ENCODE measurements around the gene TBC1D9B. TPM values are rescaled to one million over a fixed set of nuclear protein-coding genes. Genes with fewer than 3 reads are reported as not detected.
"Not testable (repeated sequence)": the region's sequence is repeated elsewhere in the genome, so short reads cannot be mapped to it uniquely, and the experiment has no call there.

The TBC1D9B gene
- polyA plus RNA-seq, 3 donors, result 49.1 to 82.3 (median 80.3) TPM

DNA sequence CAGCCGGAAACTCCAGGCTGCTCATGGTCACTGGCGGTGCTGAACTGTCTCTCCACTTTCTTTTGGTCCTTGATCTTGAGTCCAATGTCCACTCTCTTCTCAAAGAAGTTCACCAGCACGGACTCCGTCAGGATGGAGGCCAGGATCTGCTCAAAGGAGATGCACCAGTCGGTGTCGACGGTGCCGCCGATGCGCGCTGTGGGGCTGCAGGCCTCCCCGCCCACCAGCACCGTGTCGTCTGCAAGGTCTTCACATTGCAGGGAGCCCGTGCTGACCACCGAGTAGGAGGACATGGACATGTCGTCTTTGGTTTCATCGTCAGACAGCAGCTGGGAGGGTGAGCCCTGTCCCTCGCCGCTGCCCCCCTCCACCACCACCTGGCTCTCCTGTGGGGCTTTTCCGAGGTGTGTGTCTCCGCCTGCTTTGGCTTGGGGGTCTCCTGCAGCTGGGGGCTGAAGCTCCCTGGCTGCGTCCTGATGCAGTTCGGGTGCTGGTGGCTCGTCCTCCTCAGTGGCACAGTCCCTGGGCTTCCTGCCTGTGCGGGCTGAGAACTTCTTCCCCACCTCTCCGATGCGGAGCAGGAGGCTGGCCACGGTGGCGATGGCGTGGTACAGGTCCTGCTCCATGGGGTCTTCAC, 44.1 kb downstream of the TBC1D9B start:
- 92 to 97% (median 94%) methylated on average over 29 to 31 of the region's 31 CpGs for WGBS, 3 donors
- no peak overlapping the region for H3K27ac ChIP-seq (ENCODE audit: low read depth, low read length)

DNA sequence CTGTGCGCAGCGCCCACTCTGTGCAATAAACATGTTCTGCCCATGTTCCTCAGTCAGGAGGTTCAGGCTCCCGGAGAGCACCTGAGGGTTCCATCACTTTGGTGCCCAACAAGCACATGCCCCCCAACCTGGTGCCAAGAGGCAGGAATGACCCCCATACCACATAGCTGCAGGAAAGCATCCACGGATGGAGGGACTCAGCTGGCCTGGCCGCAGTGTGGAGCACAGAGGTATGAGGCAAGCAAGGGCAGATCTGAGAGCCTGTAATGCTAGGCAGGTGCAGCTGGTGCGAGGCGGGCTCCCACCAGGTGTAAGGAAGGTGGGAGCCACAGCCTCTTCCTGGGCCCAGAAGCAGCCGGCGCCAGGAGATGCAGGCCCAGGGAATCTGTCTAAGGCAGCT, 44.8 kb downstream of the TBC1D9B start:
- WGBS, 3 donors, result 96 to 99% (median 97%) methylated on average over 9 of the region's 9 CpGs
- H3K27ac ChIP-seq (ENCODE audit: low read depth, low read length), result no peak overlapping the region

DNA sequence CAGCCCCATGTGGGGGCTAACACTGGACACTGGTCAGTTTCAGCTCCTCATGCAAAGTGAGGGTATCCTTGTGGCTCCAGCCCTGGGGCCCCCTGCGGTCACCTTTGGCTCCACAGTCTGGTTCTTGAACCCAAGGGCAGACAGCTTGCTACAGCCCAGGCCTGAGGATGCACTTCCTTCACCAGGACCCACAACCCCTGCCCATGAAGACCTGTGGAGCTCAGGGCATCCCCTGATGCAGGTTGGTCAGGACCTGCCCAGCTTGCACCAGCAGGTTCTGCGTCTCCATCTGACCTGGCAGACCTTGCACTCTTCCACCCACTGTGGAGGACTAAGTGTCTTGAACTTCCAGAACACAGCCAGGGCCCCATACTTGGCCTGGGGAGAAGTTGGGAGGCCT, 45.4 kb downstream of the TBC1D9B start:
- no peak overlapping the region for H3K27ac ChIP-seq (ENCODE audit: low read depth, low read length)
- 97 to 100% (median 99%) methylated on average over 2 of the region's 2 CpGs for WGBS, 3 donors

DNA sequence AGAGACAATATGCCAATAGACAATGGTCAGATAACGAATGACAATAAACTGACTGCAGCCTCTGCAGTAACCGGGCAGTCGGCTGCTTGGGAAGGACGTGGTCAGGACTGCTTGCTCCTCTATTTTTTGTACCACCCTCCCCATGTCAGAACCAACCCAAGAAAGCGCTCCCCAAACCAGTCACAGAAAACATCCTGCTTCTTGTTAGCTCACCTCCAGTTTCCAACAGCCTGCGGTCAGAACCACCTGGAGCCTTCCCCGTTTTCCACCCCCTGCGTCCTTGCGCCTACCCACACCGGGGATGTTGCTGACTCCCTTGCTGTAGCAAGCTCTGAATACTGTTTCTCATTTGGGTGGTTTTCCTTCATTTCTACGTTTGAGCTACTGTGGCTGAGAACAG, 47.4 kb downstream of the TBC1D9B start:
- WGBS, 3 donors, result 76 to 83% (median 78%) methylated on average over 11 of the region's 11 CpGs
- no peak overlapping the region for H3K27ac ChIP-seq (ENCODE audit: low read depth, low read length)

DNA sequence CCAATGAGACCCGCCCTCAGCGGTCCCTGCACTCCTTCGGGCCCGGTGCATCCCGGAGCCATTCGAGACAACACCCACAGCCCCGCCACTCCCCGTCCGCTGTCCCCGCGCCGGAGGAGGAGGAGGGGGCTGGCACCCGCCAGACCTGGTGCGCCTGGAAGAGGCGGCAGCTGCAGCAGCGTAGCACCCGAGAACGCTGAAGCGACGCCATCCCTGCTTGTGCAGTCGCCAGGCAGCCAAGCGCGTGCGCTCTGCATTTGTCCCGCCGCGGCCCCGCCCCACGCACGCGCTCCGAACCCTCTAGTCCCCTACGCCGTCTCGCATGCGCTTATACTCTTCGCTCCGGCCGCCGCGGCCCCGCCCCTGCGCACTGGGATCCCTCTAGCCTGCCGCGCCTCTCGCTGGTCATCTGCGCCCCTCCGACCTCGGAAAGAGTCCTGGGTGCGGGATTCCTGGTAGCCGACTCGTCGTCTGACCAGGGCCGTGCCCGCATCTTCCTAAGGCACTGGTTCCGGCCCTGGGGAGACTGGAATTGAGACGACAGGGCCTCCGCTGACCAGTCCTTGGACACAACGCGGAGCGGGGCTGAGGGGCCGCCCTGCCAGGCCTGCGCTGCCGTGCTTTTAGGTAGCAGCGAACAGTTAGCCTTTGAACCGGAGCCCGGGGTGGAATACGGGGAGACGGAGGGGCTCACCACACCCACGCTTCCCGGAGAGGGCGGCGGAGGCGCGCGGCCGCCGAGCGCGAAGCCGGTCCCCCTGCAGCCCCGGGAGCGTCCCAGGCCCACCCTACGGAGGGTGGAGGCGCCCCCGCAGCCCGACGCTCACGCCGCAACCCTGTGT, 48.9 kb downstream of the TBC1D9B start, which contains the start of gene MRNIP:
TSS of gene MRNIP (minus strand) at position 232 of the 842 bp plus-strand sequence. CDS start at position 211, 21 bp downstream.
- WGBS, 3 donors, result 0 to 1% (median 0%) methylated on average over 82 to 90 of the region's 90 CpGs
- peak within 1 kb of the TSS; percentile 72 for H3K27ac ChIP-seq (ENCODE audit: low read depth, low read length)

DNA sequence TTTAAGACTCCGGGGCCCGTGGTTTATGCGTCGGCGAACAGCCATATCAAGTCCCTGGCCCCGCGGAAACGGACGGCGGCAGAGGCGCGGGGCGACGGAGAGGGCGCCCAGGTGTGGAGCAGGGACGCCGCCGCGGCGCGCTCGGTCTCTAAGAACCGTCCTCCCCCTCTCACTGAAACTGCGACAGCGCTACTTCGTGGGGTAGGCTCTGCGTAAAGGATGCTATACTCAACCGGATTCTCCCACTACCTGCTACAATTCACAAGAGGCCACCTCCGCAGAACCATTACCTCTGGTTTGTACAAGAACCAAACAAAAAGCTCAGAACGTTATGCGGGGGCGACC, 49.5 kb downstream of the TBC1D9B start:
- no peak overlapping the region for H3K27ac ChIP-seq (ENCODE audit: low read depth, low read length)
- 0% methylated on average over 32 of the region's 32 CpGs for WGBS, 3 donors

DNA sequence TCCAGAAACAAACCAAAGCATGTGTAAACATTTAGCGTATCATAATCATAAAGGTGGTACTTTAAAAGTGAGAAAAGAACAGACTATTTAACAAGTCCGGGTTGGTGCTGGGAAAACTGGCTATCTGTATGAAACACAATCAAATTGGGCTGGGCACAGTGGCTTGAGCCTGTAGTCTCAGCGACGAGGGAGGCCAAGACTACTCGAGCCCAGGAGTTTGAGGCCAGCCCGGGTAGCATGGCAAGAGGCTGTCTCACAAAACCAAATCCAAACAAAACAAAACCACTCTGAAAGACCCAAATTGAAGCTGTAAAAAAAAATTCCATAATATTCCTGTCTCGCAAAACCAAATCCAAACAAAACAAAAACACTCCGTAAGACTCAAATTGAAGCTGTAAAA, 53.3 kb downstream of the TBC1D9B start:
- 92 to 94% (median 94%) methylated on average over 8 of the region's 8 CpGs for whole genome bisulfite sequencing, 3 donors
- H3K27ac ChIP-seq (ENCODE audit: low read depth, low read length), result no peak overlapping the region

DNA sequence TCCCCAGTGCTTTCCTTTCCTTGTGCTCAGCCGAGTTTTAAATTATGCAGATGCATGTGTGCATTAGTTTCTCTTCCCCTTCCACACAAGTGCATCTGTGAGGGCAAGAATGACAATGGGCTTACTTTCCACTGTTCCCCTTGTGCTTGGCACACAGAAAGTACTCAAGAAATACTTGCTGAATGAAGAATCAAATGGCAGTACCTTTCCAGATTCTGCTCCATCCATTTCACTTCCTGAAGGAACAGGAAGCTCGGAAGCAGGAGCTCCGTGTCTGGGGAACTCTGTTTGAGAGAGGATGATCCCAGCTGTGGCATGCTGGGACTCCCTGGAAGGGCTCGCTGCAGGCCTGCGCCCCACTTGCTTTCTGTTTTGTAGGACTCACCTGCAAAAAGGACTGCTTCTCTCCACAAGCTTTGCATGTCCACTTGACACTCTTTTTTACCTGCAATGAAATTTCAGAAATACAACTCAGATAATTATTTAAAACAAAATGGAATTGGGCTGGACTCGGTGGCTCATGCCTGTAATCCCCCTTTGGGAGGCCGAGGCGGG, 54.6 kb downstream of the TBC1D9B start:
- no peak overlapping the region for H3K27ac ChIP-seq (ENCODE audit: low read depth, low read length)
- 80 to 90% (median 83%) methylated on average over 8 of the region's 8 CpGs for WGBS, 3 donors

DNA sequence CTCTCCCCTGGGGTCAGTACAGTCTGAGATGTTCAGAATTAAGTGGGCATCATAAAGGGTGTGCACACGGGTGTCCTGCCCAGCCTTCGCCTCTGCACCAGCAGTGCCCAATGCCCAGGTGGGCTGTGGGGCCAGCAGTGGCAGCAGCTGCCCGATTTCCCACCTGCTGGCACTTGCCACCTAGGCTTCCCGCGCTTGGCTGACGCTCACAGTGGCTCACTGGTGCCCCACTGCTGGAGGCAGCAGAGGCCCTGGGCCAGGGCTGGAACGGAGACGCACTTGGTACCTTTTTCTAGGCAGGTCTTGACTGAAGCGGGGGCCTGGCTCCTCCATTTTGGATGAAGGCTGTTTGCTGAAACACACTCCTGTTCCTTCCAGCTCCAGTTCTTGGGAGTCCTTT, 66.1 kb downstream of the TBC1D9B start:
- WGBS, 3 donors, result 56 to 96% (median 92%) methylated on average over 9 of the region's 9 CpGs
- no peak overlapping the region for H3K27ac ChIP-seq (ENCODE audit: low read depth, low read length)

DNA sequence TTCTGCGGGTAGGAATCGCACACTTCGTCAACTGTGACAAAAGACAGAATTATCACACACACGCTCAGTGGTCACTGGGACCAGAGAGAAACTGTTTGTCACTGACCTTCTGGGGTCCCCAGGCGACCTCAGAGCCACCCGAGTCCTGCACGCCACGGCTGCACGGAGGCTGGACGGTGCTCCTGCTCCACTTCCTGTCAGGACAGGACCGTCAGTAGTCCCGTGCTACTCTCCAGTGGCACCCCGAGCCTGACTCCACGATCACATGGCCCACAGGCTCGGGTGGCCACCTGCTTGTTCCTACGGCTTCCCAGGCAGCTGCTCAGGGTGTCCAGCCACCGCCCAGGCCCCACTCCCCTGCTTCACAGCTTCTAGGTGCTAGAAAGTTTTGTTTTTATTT, 66.9 kb downstream of the TBC1D9B start:
- 88 to 89% (median 89%) methylated on average over 17 of the region's 17 CpGs for WGBS, 3 donors
- H3K27ac ChIP-seq (ENCODE audit: low read depth, low read length), result no peak overlapping the region

DNA sequence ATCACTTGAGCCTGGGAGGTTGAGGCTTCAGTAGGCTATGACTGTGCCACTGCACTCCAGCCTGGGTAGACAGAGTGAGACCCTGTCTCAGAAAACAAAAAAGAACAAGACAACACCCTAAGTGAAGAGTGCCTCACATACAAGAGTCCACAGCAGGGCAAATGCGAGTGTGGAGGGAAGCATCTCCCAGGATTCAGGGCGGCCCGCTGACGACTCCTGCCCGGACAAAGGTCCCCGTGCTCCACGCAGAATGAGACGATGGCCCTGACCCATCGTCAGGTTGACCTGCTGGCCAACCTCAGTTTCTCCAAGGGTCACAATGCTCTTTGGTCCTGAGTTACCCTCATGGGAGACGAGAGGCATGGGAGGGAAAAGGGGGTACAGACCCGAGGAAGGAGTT, 67.4 kb downstream of the TBC1D9B start:
- H3K27ac ChIP-seq (ENCODE audit: low read depth, low read length), result no peak overlapping the region
- WGBS, 3 donors, result 91 to 95% (median 94%) methylated on average over 11 of the region's 11 CpGs

DNA sequence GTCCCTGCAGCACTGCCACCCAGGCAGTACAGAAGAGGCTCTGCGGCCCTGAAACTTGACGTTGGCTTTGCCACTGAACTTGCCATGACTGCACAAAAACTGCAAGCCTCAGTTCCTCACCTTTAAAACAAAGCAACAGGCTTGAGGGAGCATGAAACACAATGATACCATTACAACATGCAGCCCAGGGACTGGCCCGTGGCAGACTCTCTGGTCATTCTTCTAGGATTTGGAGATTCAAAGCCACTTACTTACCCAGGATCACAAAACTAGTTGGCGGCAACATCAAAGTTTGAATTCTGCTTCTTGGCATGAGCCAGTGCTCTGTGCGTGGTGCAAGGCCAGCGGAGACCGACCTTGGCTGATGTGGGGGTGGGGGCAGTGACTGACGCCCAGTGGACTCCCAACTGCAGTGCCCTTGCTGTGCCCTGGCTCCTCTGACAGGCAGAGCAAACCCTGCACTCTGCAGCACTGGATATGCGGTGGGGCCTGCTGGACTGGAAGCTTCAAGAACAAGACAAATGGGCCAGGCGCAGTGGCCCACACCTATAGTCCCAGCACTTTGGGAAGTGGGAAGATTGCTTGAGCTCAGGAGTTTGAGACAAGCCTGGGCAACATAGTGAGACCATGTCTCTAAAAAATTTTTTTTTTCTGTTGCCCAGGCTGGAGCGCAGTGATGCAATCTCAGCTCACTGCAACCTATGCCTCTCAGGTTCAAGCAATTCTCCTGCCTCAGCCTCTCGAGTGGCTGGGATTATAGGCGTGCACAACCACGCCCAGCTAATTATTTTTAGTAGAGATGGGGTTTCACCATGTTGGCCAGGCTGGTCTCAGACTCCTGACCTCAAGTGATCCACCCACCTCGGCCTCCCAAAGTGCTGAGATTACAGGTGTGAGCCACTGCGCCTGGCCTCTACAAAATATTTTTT, 68.1 kb downstream of the TBC1D9B start:
- H3K27ac ChIP-seq (ENCODE audit: low read depth, low read length), result no peak overlapping the region
- WGBS, 3 donors, result 58 to 86% (median 80%) methylated on average over 16 of the region's 16 CpGs

DNA sequence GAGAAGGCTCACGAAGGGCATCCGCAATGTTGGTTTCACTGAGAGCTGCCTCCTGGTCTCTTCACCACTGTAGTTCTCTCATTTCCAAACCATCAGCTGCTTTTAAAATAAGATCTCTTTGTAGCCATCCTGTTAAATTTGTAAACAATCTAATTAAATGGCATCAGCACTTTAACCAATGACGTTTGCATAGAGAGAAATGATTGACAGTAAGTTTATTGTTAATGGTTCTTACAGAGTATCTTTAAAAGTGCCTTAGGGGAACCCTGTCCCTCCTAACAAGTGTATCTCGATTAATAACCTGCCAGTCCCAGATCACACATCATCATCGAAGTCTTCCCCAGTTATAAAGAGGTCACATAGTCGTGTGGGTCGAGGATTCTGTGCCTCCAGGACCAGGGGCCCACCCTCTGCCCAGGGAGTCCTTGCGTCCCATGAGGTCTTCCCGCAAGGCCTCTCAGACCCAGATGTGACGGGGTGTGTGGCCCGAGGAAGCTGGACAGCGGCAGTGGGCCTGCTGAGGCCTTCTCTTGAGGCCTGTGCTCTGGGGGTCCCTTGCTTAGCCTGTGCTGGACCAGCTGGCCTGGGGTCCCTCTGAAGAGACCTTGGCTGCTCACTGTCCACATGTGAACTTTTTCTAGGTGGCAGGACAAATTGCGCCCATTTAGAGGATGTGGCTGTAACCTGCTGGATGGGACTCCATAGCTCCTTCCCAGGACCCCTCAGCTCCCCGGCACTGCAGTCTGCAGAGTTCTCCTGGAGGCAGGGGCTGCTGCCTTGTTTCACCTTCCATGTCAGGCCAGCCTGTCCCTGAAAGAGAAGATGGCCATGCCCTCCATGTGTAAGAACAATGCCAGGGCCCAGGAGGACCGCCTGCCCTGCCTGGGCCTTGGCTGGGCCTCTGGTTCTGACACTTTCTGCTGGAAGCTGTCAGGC, 70.4 kb downstream of the TBC1D9B start:
- no peak overlapping the region for H3K27ac ChIP-seq (ENCODE audit: low read depth, low read length)
- WGBS, 3 donors, result 86 to 90% (median 87%) methylated on average over 15 of the region's 15 CpGs

DNA sequence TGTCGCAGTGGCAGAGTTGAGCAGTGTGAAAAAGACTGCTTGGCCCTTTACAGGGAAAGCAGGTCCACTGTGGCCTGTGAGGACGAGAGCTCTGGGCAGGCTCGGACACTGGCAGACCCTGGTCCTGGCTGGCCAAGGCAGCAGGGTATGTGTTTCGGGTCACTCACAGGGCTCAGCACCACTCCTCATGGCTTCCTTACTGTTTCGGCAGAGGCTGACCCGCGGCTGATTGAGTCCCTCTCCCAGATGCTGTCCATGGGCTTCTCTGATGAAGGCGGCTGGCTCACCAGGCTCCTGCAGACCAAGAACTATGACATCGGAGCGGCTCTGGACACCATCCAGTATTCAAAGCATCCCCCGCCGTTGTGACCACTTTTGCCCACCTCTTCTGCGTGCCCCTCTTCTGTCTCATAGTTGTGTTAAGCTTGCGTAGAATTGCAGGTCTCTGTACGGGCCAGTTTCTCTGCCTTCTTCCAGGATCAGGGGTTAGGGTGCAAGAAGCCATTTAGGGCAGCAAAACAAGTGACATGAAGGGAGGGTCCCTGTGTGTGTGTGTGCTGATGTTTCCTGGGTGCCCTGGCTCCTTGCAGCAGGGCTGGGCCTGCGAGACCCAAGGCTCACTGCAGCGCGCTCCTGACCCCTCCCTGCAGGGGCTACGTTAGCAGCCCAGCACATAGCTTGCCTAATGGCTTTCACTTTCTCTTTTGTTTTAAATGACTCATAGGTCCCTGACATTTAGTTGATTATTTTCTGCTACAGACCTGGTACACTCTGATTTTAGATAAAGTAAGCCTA, 71.3 kb downstream of the TBC1D9B start:
- WGBS, 3 donors, result 83 to 85% (median 84%) methylated on average over 18 to 19 of the region's 19 CpGs
- no peak overlapping the region for H3K27ac ChIP-seq (ENCODE audit: low read depth, low read length)

DNA sequence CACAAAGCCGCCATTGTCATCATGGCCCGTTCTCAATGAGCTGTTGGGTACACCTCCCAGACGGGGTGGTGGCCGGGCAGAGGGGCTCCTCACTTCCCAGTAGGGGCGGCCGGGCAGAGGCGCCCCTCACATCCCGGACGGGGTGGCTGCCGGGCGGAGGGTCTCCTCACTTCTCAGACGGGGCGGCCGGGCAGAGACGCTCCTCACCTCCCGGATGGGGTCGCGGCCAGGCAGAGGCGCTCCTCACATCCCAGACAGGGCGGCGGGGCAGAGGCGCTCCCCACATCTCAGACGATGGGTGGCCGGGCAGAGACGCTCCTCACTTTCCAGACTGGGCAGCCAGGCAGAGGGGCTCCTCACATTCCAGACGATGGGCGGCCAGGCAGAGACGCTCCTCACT, 72.8 kb downstream of the TBC1D9B start:
- WGBS, 3 donors, result 91 to 98% (median 93%) methylated on average over 10 to 21 of the region's 28 CpGs
- H3K27ac ChIP-seq (ENCODE audit: low read depth, low read length), result not testable (repeated sequence)

DNA sequence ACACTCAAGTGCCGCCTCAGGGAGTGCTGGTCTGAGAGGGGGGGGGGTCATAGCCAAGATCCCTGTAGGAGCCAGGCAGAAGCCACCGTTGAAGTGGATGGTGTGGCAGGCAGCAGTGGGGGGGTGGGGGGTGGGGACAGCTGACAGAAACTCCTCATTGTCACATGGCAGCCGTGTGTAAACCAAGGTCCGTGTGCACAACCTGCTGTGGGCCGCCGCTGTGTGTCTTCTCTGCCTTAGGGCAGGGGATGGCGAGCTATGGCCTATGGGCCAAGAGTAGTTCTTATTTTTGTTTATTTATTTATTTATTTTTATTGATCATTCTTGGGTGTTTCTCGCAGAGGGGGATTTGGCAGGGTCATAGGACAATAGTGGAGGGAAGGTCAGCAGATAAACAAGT, 73.6 kb downstream of the TBC1D9B start:
- 82 to 90% (median 86%) methylated on average over 8 of the region's 8 CpGs for WGBS, 3 donors
- H3K27ac ChIP-seq (ENCODE audit: low read depth, low read length), result no peak overlapping the region

DNA sequence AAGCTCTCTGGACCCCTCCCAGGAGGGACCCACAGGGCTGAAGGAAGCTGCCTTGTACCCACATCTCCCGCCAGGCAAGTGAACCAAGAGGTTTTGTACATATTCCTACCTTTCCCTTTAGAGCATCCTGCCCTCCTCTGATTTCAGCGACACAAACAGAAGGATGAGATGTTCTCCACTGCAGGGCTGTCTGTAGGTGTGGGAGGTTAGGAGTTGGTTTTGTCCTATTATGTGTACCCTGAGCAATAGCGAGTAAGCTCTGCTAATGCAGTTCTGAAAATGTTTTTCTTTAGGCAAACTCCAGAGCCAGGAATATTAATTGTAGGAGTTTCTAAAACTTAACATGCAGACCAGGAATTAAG, 74.0 kb downstream of the TBC1D9B start:
- 98% methylated on average over 3 of the region's 3 CpGs for WGBS, 3 donors
- H3K27ac ChIP-seq (ENCODE audit: low read depth, low read length), result no peak overlapping the region

Measured in adipose tissue (tissue), 3 donors.